Uterus (tissue), 2 donors: ENCODE measurements around the gene HMGXB4.

ENCODE experiments used
- CTCF ChIP-seq, 4 experiments: fragments of 200-600 bp in 2 of 4; fragments of 450-650 bp in 2 of 4; sonication (generic) in 2 of 4; IDR thresholded peaks; one replicate each; pipeline ENCODE4 v1.5.1; 2016 to 2019; ENCODE audit warnings: antibody characterized with exemption in 4 of 4, mild to moderate bottlenecking in 2 of 4, moderate library complexity in 1 of 4
- POLR2A ChIP-seq, 2 donors: fragments of 450-650 bp; IDR thresholded peaks; one replicate each; pipeline ENCODE4 v1.6.1; 2016; ENCODE audit warnings: antibody characterized with exemption in 2 of 2, mild to moderate bottlenecking in 1 of 2, moderate library complexity in 1 of 2

- TF ChIP-seq CTCF (IDR thresholded peaks at IDR 0.05) (no peak), POLR2A (IDR thresholded peaks at IDR 0.05) (no peak)
Measured at GRCh38 chr22:35214968-35215367, 42.3 kb upstream of the HMGXB4 start.
